COLO829 (cell line): Measurements from ENCODE around the gene STXBP4.

Experiments used
- DNase-seq: peaks from one replicate; pipeline ENCODE4 v3.0.0; 2012; ENCODE audit warnings: low spot score

STXBP4 gene

GRCh38 chr17:54971147-54971546 is 2.6 kb downstream of the STXBP4 start:
- no peak for DNase-seq

- no peak for DNase-seq
Observed at GRCh38 chr17:54971901-54972300, 3.3 kb downstream of the STXBP4 start.

- DNase-seq = no peak
Observed at GRCh38 chr17:54972406-54973138, 4.0 kb downstream of the STXBP4 start.

- no peak for DNase-seq
Observed at GRCh38 chr17:54974759-54975158, 6.2 kb downstream of the STXBP4 start.

GRCh38 chr17:54976316-54976715 is 7.8 kb downstream of the STXBP4 start:
- no peak for DNase-seq

- DNase-seq = no peak
Observed at GRCh38 chr17:54977744-54978143, 9.2 kb downstream of the STXBP4 start.

GRCh38 chr17:54979657-54980056 is 11.1 kb downstream of the STXBP4 start:
- DNase-seq = no peak

- DNase-seq = no peak
Observed at GRCh38 chr17:54980375-54980774, 11.8 kb downstream of the STXBP4 start.

GRCh38 chr17:54982399-54982798 is 13.8 kb downstream of the STXBP4 start:
- DNase-seq = no peak

GRCh38 chr17:54983260-54983659 is 14.7 kb downstream of the STXBP4 start:
- DNase-seq = no peak

GRCh38 chr17:54985476-54985875 is 16.9 kb downstream of the STXBP4 start:
- no peak for DNase-seq

GRCh38 chr17:54990118-54990517 is 21.6 kb downstream of the STXBP4 start:
- DNase-seq = no peak

- no peak for DNase-seq
Observed at GRCh38 chr17:54991567-54991966, 23.0 kb downstream of the STXBP4 start.

GRCh38 chr17:54992797-54993639 is 24.5 kb downstream of the STXBP4 start:
- DNase-seq = peak; percentile 40

- no peak for DNase-seq
Observed at GRCh38 chr17:54996441-54996840, 27.9 kb downstream of the STXBP4 start.

- no peak for DNase-seq
Observed at GRCh38 chr17:55002458-55002857, 33.9 kb downstream of the STXBP4 start.

GRCh38 chr17:55004484-55004883 is 35.9 kb downstream of the STXBP4 start:
- no peak for DNase-seq

GRCh38 chr17:55005520-55005919 is 37.0 kb downstream of the STXBP4 start:
- no peak for DNase-seq

- no peak for DNase-seq
Observed at GRCh38 chr17:55023626-55024025, 55.1 kb downstream of the STXBP4 start.

GRCh38 chr17:55037828-55038227 is 69.3 kb downstream of the STXBP4 start:
- DNase-seq = no peak

GRCh38 chr17:55038291-55038690 is 69.7 kb downstream of the STXBP4 start:
- no peak for DNase-seq

GRCh38 chr17:55040611-55041010 is 72.0 kb downstream of the STXBP4 start:
- DNase-seq = peak; percentile 48

GRCh38 chr17:55053855-55054254 is 85.3 kb downstream of the STXBP4 start:
- peak; percentile 3 for DNase-seq
